ENCODE results near the gene ANTXR2. TPM values are rescaled to one million over a fixed set of nuclear protein-coding genes. Genes with fewer than 3 reads are reported as not detected.
"Not testable (repeated sequence)": the region's sequence is repeated elsewhere in the genome, so short reads cannot be mapped to it uniquely, and the experiment has no call there.

Gene ANTXR2
- 10 to 100 TPM; 60.7 to 99.7 (median 80.8) TPM for polyA plus RNA-seq (ENCODE audit: insufficient read length in 4 of 4)

- DNase-seq (ENCODE audit: low read depth in 4 of 4, low spot score in 3 of 4), result peak; percentile 56 to 73 (median 71)
Observed at GRCh38 chr4:80072744-80073472, at the start of gene ANTXR2. ANTXR2 (minus strand) TSS chr4:80073229; CDS start chr4:80072560, 669 bp downstream.

- DNase-seq (ENCODE audit: low read depth in 4 of 4, low spot score in 3 of 4), result not testable (repeated sequence)
Observed at GRCh38 chr4:80121815-80122214, 48.8 kb upstream of the ANTXR2 start.

GRCh38 chr4:80119620-80120019 lies 46.6 kb upstream of the ANTXR2 start:
- DNase-seq (ENCODE audit: low read depth in 4 of 4, low spot score in 3 of 4), result not testable (repeated sequence)

GRCh38 chr4:80116516-80116915 lies 43.5 kb upstream of the ANTXR2 start:
- no peak for DNase-seq (ENCODE audit: low read depth in 4 of 4, low spot score in 3 of 4)

- no peak for DNase-seq (ENCODE audit: low read depth in 4 of 4, low spot score in 3 of 4)
Observed at GRCh38 chr4:80115368-80116181, 42.5 kb upstream of the ANTXR2 start.

GRCh38 chr4:80114732-80115265 lies 41.8 kb upstream of the ANTXR2 start:
- no peak for DNase-seq (ENCODE audit: low read depth in 4 of 4, low spot score in 3 of 4)

- DNase-seq (ENCODE audit: low read depth in 4 of 4, low spot score in 3 of 4), result no peak
Observed at GRCh38 chr4:80113615-80114014, 40.6 kb upstream of the ANTXR2 start.

- no peak for DNase-seq (ENCODE audit: low read depth in 4 of 4, low spot score in 3 of 4)
Observed at GRCh38 chr4:80112236-80112635, 39.2 kb upstream of the ANTXR2 start.

- no peak for DNase-seq (ENCODE audit: low read depth in 4 of 4, low spot score in 3 of 4)
Observed at GRCh38 chr4:80111276-80111675, 38.2 kb upstream of the ANTXR2 start.

- DNase-seq (ENCODE audit: low read depth in 4 of 4, low spot score in 3 of 4), result no peak
Observed at GRCh38 chr4:80107374-80107773, 34.3 kb upstream of the ANTXR2 start.

- DNase-seq (ENCODE audit: low read depth in 4 of 4, low spot score in 3 of 4), result no peak
Observed at GRCh38 chr4:80104927-80105326, 31.9 kb upstream of the ANTXR2 start.

GRCh38 chr4:80103629-80104028 lies 30.6 kb upstream of the ANTXR2 start:
- no peak for DNase-seq (ENCODE audit: low read depth in 4 of 4, low spot score in 3 of 4)

- DNase-seq (ENCODE audit: low read depth in 4 of 4, low spot score in 3 of 4), result no peak
Observed at GRCh38 chr4:80101792-80102116, 28.7 kb upstream of the ANTXR2 start.

GRCh38 chr4:80101071-80101791 lies 28.2 kb upstream of the ANTXR2 start:
- DNase-seq (ENCODE audit: low read depth in 4 of 4, low spot score in 3 of 4), result no peak

- no peak for DNase-seq (ENCODE audit: low read depth in 4 of 4, low spot score in 3 of 4)
Observed at GRCh38 chr4:80099671-80100070, 26.6 kb upstream of the ANTXR2 start.

GRCh38 chr4:80098635-80099034 lies 25.6 kb upstream of the ANTXR2 start:
- no peak for DNase-seq (ENCODE audit: low read depth in 4 of 4, low spot score in 3 of 4)

- DNase-seq (ENCODE audit: low read depth in 4 of 4, low spot score in 3 of 4), result no peak
Observed at GRCh38 chr4:80097400-80098177, 24.6 kb upstream of the ANTXR2 start.

- DNase-seq (ENCODE audit: low read depth in 4 of 4, low spot score in 3 of 4), result no peak
Observed at GRCh38 chr4:80096175-80096850, 23.3 kb upstream of the ANTXR2 start.

GRCh38 chr4:80094191-80094590 lies 21.2 kb upstream of the ANTXR2 start:
- DNase-seq (ENCODE audit: low read depth in 4 of 4, low spot score in 3 of 4), result no peak

GRCh38 chr4:80093563-80093962 lies 20.5 kb upstream of the ANTXR2 start:
- DNase-seq (ENCODE audit: low read depth in 4 of 4, low spot score in 3 of 4), result no peak

All from right renal pelvis (tissue), 4 donors.